ENCODE data around the gene SH3BP1.

- TF ChIP-seq CTCF (conservative IDR thresholded peaks at IDR 0.05; ENCODE audit: low read depth, low read length) (no peak), EZH2 (IDR thresholded peaks at IDR 0.05; ENCODE audit: borderline replicate concordance, low read depth, low read length, poor library complexity, severe bottlenecking) (no peak)
These were observed 15.5 kb upstream of the SH3BP1 start for GRCh38 chr22:37624017-37624365.
